GM18858 (cell line): ENCODE results near the gene DMBX1.

ENCODE experiments used
- ATAC-seq: cut with Tn5 transposase; IDR thresholded peaks from one replicate; pipeline ENCODE4 v1.9.1; 2021; ENCODE audit not compliant: unreplicated experiment

Gene DMBX1

DNA sequence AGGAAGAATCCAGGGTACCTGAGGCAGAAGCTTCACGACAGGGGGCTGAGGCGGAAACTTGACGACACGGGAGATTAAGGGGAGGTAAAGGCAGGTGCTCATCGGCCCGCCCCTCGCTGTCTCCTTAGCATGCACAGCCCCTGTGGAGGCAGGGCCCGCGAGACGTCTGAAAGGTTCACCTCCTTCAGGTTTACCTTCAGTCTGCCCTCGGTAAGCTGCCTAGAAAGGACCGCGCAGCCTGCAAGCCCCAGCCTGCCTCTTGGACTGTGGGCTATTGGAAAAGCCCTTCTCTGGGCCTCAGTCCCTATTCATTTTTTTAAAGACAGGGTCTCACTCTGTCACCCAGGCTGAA is 33.3 kb downstream of the DMBX1 start:
- no peak for ATAC-seq

DNA sequence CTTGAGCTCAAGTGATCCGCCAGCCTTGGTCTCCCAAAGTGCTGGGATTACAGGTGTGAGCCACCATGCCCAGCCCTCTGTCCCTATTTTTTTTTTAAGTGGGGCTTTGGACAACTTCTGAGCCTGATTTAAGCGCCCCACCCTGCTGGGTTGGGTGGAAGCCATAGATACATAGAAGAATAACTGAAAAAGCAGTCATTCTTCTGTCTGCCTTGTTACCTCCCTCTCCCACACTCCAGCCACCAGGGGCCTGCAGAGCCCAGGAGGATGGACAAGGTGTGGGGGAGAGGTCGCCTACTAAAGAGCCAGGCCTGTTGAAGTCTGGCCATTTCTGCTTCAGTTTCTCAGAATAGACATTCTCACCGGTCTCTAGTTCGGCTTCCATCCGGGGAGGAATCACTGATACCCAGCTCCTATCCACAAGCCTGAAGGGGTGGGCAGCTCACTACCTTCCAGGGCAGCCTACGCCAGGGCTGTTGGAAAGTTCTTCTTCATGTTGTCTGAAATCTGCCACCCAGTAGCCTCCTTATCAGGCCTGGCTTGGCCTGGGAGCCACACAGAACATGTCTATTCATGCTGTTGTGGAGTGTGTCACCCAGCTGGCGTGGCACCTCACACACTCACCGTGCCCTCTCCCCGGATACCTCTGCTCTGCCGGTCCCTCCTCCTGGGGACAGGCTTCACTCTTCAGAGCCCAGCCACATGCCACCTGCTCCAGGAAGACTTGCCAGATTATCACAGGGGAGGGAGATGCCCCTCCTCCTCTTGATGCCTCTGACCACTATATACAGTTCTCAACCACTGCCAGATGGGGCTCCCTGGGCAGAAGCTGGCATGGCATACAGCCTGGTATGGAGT is 34.1 kb downstream of the DMBX1 start:
- ATAC-seq = no peak

DNA sequence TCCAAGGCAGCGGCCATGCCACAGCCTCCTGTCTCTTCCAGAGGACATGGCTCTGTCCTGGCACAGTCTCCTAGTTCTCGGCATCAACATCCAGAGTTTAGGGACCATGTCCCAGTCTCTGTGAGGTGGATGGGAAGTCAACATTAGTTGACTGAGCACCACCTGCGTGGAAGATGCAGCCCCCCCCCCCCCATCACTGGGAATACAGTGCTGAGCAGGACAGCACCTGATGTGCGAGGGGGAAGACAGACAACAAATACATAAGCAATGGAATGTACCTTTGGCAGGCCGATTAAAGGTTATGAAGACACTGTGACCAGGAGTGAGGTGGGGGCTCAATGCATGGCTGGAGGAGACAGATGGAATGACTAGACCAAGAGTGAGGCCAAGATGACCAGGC is 35.2 kb downstream of the DMBX1 start:
- ATAC-seq = no peak

DNA sequence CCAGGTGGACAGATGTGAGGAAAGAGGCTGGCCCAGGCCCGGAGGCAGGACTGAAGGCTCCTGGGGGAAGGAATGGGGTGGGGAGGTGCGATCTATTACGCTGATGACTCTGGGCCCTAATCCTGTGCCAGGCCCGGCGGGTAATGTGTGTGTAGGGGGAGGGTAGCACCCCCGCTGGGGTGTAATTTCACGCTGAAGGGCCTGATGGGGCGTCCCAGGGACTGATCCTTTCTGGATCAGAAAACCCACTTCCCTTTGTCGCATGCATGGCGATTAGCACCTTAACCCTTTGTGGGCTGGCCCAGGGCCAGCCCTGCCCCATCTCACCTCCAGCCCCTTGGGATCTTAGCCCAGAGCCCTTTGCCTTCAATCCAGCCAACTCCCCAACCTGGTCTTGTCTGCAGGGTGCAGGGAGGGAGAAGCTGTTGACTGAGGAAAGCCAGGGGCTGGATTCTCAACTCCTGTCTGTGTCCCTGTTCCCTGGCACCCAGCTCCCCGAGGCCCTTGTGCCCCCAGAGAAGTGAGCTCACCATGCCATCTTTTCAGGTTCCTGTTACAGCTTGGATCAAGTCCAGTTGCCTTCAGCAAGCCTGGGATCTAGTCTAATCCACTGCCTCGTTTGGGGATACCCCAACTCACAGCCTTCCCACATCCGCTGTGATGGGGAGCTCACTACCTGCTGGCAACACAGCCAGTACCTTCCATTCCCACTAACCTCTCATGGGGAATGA is 35.8 kb downstream of the DMBX1 start:
- no peak for ATAC-seq

DNA sequence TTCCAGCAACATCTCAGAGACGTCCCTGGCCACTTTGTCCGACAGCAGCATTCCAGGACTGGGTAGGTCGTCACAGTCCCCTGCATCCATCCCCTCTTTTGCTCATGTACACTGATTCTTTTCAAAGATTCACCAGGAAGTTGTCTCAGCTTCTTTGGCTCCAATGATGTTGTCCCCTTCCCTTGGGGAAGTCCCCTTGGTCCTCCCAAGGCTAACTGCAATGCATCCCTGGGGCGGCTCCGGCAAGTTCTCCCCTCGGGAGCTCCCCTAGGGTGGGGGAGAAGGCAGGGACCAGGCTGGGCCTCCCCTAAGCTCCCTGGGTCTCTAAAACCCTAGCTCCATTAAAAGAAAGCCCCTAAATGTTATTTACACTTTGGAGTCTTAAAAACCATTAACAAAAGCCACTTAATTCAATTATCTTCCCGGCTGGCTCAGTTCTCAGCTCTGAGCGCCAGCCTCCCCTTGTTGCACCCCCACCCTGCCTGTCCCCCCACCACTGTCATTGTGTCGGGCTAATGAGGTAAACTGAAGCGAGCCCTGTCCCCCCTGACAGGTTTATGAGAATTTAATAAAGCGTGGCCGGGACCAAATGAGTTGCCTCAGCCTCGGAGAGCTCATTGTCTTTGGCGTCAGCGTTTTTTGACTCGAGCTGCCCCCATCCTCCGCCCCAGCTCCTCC is 36.5 kb downstream of the DMBX1 start:
- ATAC-seq = no peak

DNA sequence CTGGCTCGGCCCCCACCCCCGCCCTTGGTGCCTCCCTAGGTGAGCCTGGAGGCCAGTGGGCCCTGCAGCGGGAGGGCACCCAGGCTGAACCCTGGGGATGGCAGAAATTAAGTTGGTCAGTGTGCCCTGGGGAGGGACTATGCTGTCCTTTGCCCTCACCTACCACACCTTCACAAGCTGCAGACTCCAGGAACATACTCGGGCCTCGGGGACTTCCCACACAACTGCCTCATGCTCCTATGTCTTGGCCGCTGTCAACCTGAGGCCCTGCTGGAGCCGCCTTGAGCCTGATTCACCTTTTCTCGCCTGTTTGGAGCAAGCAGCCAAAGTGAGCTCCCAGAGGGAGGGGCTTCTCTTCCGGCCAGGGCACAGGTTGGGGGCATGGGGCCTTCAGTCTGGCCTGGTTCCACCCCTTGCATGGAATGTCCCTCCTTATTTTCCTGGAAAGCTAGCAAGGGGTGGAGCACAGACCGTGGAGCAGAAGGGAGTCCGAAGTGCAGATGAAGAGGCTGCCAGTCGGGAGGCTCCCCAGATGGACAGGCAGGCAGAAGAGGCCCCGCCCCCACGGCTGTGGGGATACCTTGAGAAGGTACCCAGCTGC is 37.2 kb downstream of the DMBX1 start:
- no peak for ATAC-seq

DNA sequence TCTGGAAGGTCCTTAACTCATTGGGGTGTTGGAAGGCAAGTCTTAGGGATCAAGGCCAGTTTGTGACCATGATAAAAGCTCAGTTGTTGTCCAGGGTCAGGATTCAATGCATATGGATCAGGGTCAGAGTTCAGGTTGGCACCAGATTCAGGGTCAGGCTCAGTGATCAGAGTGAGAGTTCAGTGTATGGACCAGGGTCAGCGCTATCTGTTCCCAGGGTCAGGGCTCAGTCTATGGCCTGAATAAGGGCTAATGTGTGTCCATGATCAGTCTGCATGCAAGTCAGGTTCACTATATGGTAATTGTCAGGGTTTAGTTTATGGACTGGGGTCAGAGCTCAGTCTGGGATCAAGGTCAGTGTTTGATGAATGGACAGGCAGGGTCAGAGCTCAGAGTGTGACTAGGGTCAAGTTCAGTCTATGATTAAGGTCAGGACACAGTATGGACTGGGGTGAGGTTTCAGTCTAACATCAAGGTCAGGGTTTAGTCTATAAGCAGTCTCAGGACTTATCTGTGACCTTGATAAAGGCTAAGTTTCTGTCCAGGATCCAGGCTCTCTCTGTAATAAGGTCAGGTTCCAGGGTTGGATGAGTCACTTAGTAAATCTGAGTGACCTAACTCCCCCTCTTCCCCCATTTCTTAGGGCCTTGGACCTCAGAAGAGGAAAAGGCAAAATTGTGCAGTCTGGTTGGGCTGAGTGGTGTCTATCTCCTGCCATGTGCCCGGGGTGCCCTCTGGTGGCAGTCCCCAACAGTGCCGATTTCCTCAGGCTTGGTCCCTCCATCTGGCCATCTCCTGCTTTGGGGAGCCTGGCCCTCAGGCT is 38.0 kb downstream of the DMBX1 start:
- ATAC-seq = no peak

DNA sequence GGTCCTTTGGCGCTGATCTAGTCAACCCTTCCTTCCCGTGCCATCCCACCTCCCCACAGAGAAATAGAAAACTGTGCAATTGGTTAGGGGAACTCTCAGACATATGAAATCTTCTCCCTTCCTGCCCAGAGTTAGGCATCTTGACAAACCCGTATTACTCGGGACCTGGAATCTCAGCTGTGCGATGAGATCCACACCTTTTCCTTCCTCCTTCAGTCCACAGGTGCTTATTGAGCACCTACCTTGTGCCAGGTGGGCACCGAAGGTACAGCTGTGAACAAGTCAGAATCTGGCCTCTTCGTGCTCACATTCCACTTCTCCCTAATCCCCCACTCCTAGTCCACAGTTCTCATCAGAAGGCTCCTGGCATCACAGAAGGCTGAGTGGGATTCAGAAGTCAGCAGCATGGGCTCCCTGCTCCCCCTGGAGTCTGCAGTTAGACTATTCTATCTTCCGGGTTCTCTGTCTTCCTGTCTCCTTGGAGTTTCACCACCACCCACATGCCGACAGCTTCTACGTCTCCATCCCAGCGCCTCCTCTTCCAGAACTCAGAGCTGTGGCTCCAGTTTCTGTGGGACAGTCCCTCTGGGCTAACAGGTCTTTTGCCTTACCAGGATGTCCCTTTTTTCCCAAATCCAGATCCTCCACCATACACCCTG is 38.8 kb downstream of the DMBX1 start:
- ATAC-seq = no peak

DNA sequence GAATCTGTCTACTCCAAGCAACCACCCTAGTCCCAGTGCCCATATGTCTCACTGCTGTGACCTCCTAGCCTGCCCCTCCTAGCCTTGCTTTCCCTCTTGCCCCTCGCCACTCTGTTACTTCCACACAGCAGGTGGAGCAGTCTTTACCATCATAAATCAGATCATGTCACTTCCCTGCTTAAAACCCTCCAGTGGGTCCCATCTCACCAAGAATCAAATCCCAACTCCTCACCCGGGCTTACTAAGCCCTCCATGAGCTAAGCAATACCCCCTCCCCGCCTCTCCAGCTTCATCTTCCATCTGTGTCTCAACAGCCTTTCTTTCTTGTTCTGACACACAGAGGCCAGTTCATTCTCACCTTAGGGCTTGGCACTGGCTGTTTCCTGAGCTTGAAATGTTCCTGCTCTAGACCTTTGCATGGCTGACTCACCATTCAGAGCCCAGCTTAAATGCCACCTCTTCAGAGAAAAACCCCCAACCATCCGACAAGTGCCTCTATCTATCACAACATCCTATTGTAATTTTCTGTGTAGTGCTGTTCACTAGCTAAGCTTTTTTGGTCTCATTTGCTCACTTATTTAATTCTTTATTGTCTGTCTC is 39.5 kb downstream of the DMBX1 start:
- ATAC-seq = no peak

DNA sequence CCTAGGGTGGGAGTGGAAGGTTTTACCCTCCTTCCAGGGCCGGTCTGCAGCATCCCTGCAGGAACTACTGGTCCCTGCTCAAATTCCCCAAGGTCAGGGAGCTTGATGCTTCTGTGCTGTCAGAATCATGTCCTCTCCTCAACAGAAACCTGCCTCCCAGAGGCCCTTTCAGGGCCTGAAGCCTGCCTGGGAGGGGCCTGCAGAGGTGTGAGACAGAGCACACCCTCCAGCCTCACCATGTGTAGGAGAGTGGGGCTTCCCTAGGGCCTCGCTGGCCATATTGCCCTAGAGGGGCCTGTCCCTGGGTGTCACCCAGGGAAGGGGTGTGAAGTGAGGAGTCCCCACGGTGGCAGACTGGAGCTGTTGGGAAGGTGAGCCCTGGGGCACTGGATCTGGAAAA is 40.7 kb downstream of the DMBX1 start:
- no peak for ATAC-seq

DNA sequence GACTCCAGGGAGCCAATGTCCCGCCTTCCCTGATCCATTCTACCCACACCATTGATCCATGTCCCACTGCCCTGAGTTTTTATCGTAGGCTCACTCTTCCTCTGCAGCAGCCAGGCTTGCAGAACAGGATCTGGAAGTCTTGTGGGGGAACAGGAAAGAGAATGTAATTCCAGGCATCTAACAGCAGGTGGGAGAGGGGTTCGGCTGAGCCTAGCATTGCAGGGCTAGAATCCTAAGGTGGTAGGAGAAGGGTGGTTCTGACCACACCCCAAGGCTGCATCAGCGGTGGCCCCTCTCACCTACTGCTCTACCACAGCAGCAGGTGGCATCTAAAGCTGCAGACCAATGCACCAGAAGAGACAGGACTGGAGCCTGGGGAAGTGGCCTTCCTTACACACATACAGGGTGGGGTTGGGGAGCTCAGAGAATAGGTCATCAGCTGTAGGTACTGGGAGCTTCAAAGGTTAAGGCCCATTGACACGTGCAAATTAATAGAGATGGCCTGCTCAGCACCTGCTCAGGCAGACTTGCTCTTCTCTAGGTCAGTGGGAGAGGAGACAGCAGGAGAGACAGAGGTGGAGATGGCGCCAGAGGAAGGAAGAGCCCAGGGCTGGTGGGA is 41.3 kb downstream of the DMBX1 start:
- ATAC-seq = no peak

DNA sequence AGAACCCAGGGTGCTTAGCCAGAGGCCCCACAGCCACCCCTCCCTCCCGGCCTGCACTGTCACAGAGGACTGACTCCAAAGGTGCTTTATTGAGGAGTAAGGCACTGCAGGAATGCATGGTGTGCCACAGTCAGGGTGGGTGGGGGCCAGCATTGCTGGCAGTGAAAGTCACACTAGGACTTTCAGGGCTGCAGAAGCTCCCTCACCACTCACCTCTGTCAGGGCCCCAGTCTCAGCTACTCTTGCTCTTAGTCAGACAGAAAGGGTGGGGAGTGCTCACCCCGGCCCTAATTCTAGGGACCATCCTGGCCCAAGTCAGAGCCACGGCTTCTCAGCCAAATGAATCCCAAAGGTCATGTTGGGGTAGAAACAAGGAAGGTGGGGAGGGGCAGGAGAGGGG is 42.5 kb downstream of the DMBX1 start:
- no peak for ATAC-seq

DNA sequence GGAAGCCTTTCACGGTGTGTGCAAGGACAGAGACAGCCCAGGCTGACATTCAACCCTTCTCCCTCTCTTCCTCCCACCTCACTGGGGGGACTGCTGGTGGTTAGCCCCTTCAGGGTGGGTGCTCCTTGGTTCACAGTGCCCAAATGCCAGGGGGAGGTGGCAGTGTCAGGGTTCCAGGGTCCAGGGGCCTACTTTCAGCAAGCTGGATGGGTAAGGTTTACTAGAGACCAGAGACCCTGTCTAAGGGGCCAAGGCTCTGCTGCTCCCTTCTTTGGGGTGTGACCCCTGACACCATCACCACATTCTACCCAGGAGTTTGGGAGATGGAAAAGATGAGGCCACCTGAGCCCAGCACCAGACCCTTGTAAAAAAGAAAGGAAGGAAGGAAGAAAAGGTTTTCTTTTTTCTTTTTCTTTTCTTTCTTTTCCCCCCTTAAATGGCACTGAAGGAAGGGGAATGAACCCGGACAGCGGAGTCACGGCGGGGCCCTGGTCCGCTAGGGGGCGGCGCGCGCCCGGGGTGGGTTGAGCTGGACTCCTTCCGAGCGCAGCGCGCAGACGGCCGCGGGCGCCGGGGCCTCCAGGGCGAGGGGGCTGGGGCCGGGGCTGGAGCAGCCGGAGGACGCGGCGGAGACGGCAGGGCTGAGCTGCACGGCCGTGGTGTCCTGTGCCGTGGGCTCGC is 43.0 kb downstream of the DMBX1 start:
- ATAC-seq = no peak

DNA sequence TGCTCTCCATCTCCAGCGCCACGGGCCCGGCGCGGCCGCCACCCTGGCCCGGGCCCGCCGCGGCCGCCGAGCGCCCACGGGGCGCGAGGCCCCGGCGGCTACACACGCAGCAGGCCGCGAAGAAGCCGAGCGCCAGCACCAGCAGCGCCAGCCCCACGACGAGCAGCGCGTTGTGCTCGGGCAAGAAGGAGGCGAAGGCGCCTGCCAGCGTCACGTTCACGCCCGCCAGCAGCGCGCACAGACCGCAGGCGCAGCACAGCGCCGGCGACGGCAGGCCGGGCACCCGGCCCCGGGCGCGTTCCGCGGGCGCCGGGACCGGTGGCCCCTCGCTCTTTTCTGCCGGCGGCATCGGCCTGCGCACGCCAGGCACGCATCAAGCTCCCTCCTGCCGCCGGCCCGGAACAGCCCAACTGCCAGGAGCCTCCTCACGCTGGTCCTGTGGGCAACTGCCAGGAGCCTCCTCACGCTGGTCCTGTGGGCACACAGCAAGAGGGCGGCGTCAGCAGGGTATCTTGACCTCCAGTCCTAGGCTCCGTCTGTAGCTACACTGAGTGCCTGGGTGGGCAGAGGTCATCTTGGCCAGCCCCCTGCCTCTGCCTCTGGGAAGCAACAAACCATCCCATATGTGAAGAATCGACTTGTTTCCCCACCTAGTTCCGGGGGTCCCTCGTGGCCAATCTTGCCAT is 43.7 kb downstream of the DMBX1 start:
- no peak for ATAC-seq

DNA sequence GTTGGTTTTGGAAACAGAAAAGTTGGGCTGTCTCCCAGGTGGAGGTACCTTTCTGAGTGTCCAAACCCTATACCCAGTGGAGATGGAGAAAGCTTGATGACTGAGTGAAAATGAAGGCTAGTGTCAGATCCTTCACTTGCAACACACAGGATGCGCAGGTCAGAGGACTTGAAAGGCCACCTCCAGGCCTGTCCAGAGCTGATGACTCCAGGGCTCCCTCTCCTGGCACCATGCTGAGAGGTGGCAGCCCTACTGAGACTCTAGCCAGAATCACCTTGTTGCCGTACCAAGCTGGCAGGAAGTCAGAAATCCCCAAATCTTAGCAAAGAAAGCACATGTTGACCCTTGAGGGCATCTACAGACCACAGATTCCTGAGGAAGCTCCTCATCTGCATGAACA is 45.4 kb downstream of the DMBX1 start:
- ATAC-seq = no peak

DNA sequence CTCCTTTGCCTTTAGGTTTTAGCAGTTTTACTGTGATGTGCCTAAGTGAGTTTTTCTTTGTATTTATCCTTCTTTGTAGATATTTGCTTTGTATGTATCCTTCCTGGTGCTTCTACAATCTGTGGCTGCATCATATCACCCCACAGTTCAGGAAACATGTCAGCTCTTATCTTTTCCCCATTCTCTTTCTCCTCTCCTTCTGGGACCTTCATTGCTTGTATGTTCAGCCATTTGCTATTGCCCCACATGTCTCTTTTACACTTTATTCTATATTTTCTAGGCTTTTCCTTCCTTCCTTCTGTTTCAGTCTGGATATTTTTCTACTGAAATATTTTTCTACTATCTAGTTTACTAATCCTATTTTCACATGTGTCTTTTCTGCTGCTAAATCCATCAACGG is 46.9 kb downstream of the DMBX1 start:
- no peak for ATAC-seq

DNA sequence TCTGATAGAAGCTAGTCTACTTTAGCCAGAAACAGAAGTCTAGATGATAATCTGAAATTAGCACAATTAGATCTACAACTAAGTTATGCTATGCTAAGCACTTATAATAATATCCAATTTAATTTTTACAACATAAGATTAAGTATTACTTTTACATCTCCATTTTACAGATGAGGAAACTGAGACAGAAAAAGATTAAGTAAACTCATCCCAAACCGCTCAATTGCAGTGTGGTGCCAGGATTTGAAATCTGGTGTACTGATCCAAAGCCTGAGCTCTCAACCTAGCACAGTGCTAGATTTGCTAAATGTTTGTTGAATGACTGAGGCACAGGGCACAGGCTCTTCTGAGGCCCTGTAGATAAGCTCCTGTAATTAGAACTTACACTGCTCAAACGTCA is 48.0 kb downstream of the DMBX1 start:
- ATAC-seq = no peak

DNA sequence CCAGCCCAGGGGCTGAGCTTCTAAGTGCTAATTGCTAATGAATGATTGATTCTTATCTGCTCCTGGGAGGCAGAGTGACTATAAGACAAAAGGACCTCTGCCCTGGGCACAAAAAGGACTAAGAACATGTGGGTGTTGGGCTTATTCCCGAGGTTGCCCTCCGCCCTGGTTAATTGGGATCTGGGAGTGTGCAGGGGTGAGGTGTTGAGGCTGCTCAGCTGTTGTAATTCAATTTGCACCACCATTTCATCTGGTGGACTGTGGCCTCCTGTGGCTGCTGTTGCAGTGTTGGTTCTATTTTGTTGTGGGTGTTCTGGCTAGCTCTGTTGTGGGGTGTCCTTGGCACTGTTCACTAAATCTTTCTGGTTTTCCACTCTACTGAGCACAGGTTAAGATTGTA is 48.5 kb downstream of the DMBX1 start:
- ATAC-seq = no peak
